Activated CD4-positive, alpha-beta T cell treated with anti-CD3 and anti-CD28 coated beads, Interleukin-2, Interleukin-6, amounts not matched to agents 100 ng/mL and 50 ng/mL, durations not matched to agents 16 hours and 8 hours (primary cell): Measurements from ENCODE around the gene FGD4.

Experiments used
- DNase-seq: peaks from one replicate; pipeline ENCODE4 v3.0.0-alpha.2; 2020

Gene FGD4

DNA sequence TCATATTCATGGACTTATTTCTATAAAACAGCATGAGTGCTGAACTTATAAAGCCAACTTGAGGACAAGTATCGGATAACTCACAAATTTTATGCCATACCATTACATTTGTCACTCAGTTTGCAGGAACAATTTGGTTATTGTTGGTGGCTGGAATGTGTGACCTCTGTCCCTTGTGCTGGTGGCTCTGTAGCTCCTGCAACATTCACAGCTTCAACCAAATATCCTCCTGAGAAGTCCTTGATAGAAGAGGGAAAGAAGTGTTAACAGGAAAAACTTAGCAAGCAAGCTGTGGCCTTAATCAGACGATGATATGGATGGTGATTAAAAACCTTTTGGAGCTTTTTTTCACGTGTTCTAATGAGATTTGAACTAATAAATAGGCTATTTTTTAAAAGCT lies 218.8 kb downstream of the FGD4 start:
- no peak for DNase-seq

DNA sequence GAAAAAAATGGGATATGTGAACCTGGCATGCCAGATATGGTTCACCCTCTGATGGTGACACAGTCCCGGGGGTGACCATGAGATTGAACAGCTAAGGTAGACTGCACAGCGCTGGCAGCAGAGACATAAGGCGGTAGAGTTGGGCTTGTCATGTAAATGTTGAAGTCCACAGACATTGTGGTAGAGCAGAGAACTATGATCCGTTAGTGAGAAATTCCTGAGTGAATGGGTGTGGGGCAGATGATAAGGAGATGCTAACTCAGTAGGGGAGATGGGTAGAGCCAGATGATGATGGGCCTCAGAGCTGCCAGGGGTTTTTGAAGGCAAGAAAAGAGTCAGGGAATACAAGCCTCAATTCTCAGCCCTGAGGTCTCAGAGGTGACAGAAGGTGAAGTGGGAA lies 228.6 kb downstream of the FGD4 start:
- no peak for DNase-seq

DNA sequence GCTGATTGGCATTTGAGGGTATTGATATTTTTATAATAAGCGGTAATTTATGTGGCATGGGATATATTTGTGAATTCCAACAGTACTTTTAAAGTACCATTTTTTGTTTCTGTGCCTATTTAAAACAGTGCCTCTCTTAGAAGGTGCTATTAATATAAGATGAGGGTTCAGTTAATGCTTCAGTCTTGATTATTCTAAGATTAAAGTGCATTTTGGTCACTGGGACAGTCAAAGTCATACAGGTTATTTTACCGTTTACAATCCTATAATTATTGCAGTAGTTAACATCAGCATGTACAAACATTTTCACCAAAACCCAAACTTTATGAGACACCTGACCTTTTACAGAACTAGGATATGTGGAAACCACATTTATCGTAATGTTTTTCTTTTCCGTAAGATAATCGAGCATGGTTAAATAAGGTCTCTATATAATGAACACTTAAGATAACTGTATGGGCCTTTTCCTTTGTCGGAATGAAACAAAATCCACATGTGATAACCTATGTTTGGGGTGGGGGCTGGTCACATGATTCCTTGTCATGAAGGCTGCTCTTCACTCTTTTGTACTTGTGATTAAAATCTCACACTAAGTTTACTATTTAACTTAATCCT lies 242.0 kb downstream of the FGD4 start:
- DNase-seq, result no peak

DNA sequence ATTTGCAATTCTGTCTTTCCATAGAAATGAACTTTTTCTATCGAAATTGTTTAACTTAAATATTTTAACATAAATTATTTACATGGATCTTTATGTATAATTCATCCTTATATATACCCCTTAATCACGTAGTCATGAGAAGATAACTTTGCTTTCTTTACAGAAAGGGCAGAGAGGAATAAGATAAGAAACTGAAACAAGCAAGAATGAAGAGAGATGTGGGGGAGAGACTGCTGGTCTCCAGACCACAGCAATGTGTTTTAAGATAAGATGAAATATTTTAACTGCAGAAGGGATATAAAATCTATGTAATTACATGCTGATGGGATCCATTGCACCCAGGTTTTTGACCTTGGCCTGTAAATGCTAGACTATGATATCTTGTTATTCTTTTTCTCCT lies 245.1 kb downstream of the FGD4 start:
- DNase-seq, result no peak

DNA sequence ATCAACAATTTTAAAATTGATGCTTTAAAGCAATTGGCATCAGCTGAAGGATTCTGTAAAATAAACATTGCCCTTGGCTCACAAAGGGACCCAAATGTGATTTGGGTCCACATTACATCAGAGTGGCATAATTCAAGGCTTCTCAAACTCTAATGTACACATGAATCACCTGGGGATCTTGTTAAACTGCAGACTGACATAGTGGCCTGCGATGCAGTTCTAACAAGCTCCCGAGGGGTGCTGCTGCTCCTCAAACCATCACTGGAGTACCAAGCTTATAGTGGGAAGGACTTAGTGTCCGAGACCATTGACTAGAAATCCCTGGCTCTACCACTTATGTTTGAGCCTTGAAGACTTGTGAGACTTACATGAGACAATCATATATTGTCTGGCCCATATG lies 247.9 kb downstream of the FGD4 start:
- no peak for DNase-seq

DNA sequence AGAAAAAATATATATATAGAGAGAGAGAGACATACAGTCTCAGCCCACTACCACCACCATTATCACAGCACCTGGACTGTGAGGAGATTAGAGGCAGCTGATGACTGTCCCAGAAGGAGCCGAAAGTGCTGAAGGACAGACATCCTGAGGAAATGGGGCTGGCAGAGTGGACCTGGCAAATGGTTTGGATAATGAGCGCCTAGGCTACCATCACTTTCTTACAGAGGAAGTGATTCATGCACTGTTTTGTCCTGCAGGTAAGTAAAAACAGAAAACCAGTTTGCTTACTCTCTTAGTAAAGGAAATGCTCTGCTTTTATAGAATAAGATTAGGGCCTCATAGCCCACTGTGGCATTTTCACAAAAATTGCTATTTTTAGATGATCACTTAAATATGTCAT lies 251.2 kb downstream of the FGD4 start:
- no peak for DNase-seq

DNA sequence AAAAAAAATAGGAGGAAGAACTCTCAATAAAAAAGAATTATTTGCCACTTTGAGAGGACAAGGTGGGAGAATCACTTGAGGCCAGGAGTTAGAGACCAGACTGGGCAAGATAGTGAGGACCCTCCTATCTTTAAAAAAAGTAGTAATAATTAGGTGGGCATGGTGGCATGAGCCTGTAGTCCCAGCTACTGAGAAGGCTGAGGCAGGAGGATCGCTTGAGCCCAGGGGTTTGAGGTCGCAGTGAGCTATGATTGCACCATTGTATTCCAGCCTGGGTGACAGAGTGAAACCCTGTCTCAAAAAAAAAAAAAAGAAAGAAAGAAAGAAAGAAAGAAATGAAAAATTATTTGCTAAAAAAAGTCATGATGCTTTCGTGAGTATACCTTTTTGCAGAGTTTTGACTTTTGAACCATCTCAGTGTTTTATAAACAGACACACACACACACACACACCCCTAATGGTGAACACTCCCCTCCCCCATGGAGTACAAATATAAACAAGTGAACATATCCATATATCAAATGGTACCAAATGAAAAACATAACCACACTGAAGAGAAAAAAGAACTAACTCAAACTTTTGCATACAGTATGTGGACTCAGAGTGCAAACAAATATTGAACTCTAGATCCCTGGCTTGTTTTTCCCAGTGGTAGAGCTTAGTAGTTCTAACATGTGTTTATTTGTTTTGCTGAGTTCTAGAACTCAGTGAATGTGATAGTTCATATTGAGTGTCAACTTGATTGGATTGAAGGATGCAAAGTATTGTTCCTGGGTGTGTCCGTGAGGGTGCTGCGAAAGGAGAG lies 252.0 kb downstream of the FGD4 start:
- DNase-seq, result no peak

DNA sequence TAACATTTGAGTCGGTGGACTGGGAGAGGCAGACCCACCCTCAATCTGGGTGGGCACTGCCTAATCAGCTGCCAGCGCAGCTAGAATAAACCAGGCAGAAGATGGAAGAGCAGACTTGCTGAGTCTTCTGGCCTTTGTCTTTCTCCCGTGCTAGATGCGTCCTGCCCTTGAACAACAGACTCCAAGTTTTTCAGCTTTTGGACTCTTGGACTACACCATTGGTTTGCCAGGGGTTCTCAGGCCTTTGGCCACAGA lies 252.5 kb downstream of the FGD4 start:
- no peak for DNase-seq

DNA sequence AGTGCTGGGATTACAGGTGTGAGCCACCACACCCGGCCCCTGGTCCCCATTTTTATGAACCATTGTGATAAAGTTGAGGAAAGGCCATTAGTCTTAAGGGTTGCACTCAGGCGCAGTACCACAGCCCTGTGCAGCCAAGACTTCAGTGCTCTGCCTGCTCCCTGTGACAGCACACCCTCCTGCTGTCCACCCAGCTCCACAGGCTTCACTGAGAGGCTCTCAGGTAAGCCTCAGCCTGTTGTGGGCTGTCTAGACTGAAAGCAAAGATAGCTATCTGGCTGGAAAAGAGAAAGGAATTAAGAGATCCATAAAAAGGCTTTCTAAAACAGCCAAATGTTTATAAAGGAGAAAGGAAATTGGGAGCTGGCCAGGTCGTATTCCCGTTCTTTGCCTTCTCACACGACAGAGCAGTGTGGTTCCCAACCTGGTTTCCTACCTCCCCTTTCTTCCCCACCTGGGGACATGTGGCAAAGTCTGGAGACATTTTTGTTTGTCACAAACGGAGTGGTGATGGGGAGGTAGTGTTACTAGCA lies 260.6 kb downstream of the FGD4 start:
- DNase-seq, result no peak

DNA sequence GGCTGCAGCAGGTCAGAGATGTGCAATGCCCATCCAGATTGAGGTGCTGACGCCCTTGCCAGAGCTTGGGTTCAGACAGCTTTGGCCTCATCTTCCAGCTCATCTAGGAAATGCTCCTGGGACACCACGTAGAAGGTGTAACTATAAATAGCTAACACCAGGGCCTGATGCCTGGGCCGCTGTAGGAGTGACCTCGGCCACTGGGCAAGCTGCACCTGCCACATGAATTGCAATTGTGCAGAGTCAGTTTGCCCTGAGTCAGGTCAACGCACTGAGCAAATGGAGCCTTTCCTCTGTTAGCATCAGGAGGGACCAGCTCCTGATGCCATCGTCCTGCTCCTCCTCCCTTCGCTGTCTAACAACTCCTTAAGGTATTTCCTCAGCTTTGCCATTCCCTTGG lies 262.3 kb downstream of the FGD4 start:
- no peak for DNase-seq

DNA sequence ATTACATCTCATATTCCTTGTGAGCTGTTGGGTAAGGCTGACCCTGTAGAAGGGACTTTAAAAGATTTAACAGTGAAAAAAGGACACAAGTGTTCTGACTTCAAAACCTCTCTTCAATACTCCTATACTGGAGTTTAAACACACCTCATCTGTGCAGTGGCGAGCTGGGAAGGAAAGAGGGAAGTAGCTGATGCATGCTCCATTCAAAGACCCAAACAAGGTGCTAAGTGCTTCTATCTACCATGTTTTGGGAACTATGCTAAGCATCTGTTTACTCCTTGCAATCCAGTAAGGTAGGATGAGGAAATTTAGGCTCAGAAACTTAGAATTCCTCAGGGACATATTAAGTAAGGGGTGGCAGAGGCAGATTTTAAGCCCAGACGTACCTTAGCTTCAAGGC lies 263.3 kb downstream of the FGD4 start:
- no peak for DNase-seq

DNA sequence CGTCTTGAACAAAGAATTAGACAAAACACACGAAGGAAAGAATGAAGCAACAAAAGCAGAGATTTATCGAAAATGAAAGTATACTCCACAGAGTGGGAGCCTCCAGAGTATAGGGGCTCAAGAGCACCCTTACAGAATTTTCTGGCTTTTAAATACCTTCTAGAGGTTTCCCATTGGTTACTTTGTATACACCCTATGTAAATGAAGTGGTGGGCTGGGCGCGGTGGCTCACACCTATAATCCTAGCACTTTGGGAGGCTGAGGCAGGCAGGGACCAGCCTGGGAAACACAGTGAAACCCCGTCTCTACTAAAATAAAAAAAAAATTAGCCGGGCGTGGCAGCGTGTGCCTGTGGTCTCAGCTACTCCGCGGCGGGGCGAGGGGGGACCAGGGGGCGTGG lies 266.7 kb downstream of the FGD4 start:
- DNase-seq, result no peak

DNA sequence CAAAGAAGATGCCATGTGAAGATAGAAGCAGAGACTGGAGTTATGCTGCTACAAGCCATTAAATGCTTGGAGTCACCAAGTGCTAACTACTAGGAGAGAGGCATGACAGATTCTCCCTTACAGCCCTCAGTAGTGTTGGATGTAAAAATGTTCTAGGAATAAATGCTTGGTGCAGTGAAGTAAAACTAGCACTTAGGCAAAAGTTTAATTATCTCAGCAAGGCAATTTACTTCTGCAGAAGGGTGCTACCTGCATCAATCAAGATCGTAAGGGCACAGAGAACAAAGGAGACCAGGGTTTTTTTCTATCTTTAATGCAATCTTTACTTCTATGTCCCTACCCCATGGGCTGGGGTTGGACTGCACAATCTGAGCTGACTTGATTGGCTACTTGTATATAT lies 270.2 kb downstream of the FGD4 start:
- DNase-seq, result no peak

DNA sequence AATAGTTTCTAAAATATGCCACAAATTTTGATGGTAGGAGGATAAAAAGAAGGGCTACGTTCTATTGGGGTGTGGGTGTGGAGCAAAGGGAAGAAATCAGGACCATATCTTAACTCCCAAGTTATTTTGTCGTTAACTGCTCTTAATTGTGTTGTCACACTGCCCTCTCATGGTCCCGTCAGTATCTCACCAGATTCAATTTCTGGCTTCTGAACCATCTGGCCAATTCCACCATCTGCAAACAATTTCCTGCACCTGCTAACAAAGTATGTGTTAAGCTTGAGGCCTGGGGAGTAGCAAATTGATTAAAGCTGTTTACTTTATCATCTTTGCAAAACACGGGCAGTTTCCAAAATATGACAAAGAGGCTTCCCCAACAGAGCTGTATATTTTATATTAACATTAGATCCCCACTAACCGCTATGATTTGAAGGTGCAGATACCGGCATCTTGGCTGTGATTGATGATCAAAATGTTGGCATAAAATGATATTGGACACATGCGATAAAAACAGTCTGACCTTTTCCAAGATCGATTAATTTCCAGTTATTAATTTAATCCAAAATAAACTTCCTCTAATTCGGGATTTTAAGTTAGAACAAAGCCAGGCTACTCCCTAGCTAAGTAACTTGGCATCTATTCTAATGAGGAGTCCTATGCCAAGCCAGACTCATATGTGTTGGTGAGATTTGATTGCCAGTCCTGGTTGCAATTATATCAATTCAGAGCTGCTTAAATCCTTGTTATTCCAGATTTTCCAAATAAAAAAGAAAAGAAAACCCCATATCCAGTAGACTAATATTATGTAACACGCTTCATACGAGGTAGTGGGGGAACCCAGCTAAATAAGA lies 272.8 kb downstream of the FGD4 start:
- peak; percentile 32 for DNase-seq

DNA sequence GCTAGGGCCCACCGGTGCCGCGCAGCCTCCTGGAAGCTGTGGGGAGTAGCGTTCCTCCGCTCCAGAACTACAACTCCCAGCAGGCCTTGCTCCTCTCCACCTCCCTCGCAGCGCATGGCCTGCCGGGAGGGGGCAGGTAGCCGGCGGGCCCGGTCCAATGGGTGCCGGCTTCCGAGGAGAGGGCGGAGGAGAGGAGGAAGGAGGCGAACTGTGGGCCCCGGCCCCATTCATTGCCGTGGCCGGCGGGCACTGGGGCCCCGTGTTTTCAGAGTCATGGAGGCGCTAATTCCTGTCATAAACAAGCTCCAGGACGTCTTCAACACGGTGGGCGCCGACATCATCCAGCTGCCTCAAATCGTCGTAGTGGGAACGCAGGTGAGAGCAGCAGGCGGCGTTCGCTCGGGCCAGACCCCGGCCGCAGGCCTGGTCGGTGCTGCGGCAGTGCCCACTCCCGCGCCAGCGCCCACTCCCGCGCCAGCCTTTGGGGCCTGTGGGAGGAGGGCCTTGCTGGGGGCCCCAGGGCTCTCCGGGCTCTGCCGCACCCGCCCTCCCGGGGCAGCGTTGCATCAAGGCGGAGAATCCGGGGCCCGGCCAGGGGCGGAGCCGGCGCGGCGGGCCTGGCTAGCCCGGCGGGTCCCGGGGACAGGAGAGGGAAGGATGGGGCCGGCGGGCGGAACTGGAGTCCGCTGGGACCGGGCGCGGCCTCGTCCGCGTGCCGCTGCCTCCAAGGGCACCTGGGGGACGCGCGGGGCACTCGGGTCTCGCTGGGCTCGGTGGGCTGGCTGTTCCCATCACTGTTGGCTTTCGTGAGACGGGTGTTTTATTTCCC lies 279.9 kb downstream of the FGD4 start, which contains the start of gene DNM1L:
DNM1L (plus strand) TSS at position 211 of the 829 bp plus-strand sequence; CDS start at position 274, 63 bp downstream.
- DNase-seq, result peak; percentile 96

DNA sequence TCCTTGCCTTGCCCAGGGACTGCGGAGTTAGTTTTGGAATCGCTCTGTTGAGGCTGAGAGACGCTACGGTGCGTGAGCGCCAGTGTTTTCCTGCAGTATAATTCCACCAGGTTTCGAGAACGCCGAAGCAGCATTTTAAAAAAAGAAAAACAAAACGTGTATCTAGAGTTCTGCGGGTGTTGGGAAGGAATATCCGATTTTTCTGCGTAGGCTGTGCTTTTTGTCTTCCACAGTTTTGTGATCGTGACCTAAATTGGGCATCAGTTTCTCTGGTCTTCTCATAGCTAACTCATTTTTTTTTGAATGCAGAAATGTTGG lies 280.5 kb downstream of the FGD4 start:
- no peak for DNase-seq

DNA sequence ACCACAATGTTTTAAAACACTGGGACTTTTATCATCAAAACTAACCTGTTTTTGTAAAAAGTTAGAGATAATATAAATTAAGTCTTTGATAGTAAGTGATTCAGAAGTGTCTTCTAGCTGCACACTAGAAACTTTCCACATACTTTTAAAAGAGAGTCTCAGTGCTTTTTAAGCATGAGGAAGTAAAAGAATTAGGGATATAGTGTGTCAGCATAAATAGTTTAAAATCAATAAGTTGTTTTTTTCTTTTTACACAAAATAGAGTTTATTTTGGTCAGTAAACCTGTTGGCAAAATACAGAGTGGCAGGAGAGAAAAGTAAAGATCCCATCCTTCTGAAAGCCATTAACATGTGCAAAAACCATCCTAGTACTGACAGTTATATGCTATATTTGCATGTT lies 281.4 kb downstream of the FGD4 start:
- DNase-seq, result no peak

DNA sequence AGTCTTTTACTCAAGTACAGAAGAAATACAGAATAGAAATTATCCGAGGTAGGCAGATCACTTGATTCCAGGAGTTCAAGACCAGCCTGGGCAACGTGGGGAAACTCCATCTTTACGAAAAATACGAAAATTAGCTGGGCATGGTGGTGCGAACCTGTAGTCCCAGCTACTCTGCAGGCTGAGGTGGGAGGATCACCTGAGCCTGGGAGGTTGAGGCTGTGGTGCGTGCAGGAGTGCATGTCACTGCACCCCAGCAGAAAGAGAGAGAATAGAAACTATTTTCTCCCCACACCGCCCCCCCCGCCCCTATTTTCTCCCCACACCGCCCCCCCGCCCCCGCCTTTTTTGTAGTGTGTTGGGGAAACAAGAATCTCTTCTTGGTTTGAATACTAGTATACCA lies 281.9 kb downstream of the FGD4 start:
- no peak for DNase-seq

DNA sequence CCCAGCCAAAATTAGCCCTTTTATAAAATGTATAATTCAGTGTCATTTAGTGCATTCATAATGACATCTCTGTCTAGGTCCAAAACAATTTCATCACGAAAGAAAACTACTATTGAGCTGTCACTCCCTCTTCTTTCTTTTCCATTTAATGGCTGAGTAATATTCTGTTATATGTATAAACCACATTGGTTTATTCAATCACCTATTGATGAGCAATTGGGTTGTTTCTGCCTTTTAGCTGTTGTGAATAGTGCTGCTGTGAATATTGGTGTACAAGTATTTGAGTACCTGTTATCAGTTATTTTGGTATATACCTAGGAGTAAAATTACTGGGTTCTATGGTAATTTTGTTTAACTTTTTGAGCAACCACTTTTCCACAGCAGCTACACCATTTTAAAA lies 287.0 kb downstream of the FGD4 start:
- no peak for DNase-seq

DNA sequence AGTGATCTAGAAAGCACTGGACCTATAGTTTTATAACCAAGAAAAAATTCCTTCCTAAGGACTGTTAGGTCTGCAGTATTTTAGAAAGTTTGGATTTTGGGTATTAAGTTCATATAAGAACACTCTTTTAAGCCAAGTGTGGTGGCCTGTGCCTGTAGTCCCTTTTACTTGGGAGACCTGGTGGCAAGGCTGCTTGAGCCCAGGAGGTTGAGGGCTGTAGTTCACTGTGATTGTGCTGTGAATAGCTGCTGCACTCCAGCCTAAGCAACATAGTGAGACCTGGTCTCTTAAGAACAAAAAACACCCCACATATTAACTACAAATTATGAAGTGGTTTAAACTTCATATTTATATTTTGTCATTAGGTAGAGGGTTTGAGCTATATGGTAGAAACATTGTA lies 289.4 kb downstream of the FGD4 start:
- DNase-seq, result no peak

DNA sequence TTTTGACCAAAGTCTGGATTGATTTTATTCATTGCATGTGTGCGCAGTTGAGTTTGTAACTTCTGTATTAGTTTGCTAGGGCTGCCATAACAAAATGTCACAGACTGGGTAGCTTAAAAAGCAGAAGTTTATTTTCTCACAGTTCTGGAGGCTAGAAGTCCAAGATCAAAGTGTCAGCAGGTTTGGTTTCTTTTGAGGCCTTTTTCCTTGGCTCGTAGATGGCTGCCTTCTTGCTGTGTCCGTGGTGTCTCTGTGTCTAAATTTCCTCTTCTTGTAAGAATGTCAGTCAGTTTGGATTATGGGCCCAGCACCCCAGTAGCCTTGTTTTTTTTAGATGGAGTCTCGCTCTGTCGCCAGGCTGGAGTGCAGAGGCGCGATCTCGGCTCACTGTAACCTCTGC lies 291.6 kb downstream of the FGD4 start:
- DNase-seq, result no peak

DNA sequence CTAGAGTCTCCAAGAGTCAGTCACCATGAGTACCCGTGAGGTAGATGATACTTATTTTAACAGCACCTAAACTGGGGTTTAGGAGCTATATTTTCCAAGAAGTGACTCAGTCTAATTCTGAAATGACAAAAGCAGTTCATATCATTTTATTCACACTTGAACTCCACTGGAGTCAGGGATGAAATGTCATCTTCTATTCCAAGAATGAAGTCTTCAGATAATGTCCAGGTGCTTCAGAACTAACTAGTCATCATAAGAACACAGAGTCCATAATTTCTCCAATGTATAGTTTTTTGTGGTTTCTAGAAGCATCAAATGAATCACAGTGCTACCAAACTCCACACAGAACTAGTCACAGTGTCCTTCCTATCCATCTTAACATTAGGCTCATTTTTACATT lies 293.0 kb downstream of the FGD4 start:
- peak; percentile 16 for DNase-seq

DNA sequence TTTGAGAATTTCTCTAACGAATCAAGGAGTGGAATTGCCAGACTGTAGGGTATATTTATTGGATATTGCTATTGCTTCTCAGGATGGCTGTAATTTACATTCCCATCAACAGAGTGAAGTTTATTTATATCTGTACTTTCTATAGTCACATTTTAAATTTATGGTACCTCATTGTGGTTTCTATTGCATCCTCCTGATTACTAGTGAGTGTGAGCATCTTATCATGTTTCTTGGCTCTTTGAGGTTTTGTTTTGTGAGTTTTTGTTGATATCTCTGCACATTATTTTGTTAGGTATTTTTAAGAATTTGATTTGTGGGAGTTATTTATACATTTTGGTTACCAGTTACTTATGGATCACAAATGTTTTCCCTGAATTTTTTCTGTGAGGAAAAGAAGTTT lies 293.7 kb downstream of the FGD4 start:
- DNase-seq, result no peak
